AG09319 (cell line): ENCODE results near the gene CFAP210.

Experiments used
- DNase-seq: peaks from one replicate; pipeline ENCODE4 v3.0.0-alpha.2; 2010; ENCODE audit warnings: low read depth; ENCODE audit errors: extremely low read depth
- TF ChIP-seq, protein P1 (sequence below): IDR thresholded peaks from 2 replicates; pipeline ENCODE4 v1.5.1; 2011; ENCODE audit warnings: low read depth, mild to moderate bottlenecking, inconsistent platforms, low read length, moderate library complexity

Gene CFAP210

GRCh38 chr2:169672406-169672805, 21.8 kb downstream of the CFAP210 start:
- no peak for DNase-seq
- TF ChIP-seq, protein P1, sequence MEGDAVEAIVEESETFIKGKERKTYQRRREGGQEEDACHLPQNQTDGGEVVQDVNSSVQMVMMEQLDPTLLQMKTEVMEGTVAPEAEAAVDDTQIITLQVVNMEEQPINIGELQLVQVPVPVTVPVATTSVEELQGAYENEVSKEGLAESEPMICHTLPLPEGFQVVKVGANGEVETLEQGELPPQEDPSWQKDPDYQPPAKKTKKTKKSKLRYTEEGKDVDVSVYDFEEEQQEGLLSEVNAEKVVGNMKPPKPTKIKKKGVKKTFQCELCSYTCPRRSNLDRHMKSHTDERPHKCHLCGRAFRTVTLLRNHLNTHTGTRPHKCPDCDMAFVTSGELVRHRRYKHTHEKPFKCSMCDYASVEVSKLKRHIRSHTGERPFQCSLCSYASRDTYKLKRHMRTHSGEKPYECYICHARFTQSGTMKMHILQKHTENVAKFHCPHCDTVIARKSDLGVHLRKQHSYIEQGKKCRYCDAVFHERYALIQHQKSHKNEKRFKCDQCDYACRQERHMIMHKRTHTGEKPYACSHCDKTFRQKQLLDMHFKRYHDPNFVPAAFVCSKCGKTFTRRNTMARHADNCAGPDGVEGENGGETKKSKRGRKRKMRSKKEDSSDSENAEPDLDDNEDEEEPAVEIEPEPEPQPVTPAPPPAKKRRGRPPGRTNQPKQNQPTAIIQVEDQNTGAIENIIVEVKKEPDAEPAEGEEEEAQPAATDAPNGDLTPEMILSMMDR = no peak

GRCh38 chr2:169670937-169671336, 23.3 kb downstream of the CFAP210 start:
- no peak for DNase-seq
- TF ChIP-seq, protein P1 = no peak

DNA sequence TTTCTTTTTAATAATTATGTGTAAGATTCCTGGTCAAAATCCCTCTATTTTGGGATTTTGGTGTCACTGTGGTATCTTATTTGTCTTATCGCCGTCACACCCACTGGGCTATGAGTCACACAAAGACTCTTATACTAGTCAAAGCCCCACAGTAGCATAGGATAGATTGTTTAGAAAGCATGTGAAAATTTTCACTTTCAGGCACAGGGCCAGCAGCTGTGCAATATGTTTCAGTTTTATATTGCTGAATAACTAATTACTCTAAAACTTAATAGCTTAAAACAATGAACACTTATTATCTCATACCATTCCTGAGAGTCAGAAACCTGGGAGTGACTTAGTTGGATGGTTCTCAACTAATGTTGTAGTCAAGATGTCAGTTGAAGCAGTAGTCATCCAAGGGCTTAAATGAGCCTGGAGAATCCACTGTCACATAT, 24.0 kb downstream of the CFAP210 start:
- DNase-seq = no peak
- TF ChIP-seq, protein P1 = no peak

- TF ChIP-seq, protein P1 = no peak
- no peak for DNase-seq
Measured at GRCh38 chr2:169667583-169667982, 26.6 kb downstream of the CFAP210 start.

GRCh38 chr2:169664978-169665930, 29.0 kb downstream of the CFAP210 start:
- DNase-seq = no peak
- TF ChIP-seq, protein P1 = no peak

- DNase-seq = no peak
- TF ChIP-seq, protein P1 = no peak
Measured at GRCh38 chr2:169664600-169664977, 29.6 kb downstream of the CFAP210 start.

DNA sequence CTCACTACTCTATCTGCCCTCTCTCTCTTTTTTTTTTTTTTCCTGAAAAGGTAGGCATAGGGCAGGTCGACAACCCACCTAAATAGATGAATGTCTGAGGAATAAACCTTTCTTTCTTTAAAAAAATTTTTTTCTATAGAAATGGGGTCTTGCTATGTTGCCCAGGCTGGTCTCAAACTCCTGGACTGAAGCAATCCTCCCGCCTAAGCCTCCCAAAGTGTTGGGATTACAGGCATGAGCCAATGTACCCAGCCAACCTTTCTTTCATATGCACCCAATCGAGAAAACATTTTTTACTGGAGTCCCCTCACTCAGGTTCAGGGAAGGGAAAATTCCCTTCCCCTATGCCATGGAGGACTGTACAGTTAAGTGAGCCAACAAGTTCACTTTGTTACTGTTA, 31.0 kb downstream of the CFAP210 start:
- no peak for DNase-seq
- TF ChIP-seq, protein P1 = no peak
